Tibial artery (tissue), 4 donors: ENCODE results near the gene C22orf23.

Experiments used
- DNase-seq, 2 donors: peaks; one replicate each; pipeline ENCODE4 v3.0.0-alpha.2; 2019
- H3K27ac ChIP-seq, 2 donors: fragments of 200-600 bp; sonication (generic) in 1 of 2; 1 replicate in 1 of 2; 2 replicates in 1 of 2; pipeline ENCODE4 v1.5.1; 2018 to 2019; ENCODE audit warnings: mild to moderate bottlenecking in 1 of 2
- H3K27me3 ChIP-seq, 2 donors: fragments of 200-600 bp; sonication (generic) in 1 of 2; one replicate each; pipeline versions ENCODE4 v1.5.1 to v1.6.0; 2016 to 2019
- H3K36me3 ChIP-seq, 3 donors: fragments of 200-600 bp; sonication (generic) in 2 of 3; one replicate each; pipeline ENCODE4 v1.5.1; 2016 to 2019; ENCODE audit warnings: mild to moderate bottlenecking in 2 of 3
- H3K4me1 ChIP-seq, 4 donors: fragments of 200-600 bp; sonication (generic) in 2 of 4; 1 replicate in 3 of 4; 2 replicates in 1 of 4; pipeline ENCODE4 v1.5.1; 2016 to 2019
- H3K4me3 ChIP-seq, 2 donors: fragments of 200-600 bp; sonication (generic) in 1 of 2; 1 replicate in 1 of 2; 2 replicates in 1 of 2; pipeline ENCODE4 v1.5.1; 2018 to 2019; ENCODE audit warnings: mild to moderate bottlenecking in 2 of 2
- H3K9me3 ChIP-seq, 3 donors: fragments of 200-600 bp; sonication (generic) in 1 of 3; one replicate each; pipeline ENCODE4 v1.5.1; 2016 to 2019
- CTCF ChIP-seq, 2 experiments: fragments of 200-600 bp in 1 of 2; fragments of 450-650 bp in 1 of 2; IDR thresholded peaks; one replicate each; pipeline ENCODE4 v1.5.1; 2017 to 2019; ENCODE audit warnings: antibody characterized with exemption in 2 of 2, mild to moderate bottlenecking in 1 of 2, moderate library complexity in 1 of 2
- intact Hi-C: fragments of 100-400 bp; cut with DNase I; formaldehyde crosslinking; loops from one replicate; pipeline ENCODE4 v1.15.0; 2023; ENCODE audit warnings: low total_unique reads

Gene C22orf23

GRCh38 chr22:37924386-37925065 lies 28.9 kb downstream of the C22orf23 start:
- Histone ChIP-seq H3K27me3 (no peaks in the 10 kb centered on the region), H3K27ac (no peak overlapping the region), H3K9me3 (no peaks in the 10 kb centered on the region), H3K36me3 (peaks cover 46 to 97% (median 78%) of the 10 kb centered on the region in 3 donors), H3K4me1 (peaks cover 0 to under 1% (median 0%) of the 10 kb centered on the region in 4 donors), H3K4me3 (no peak overlapping the region)
- DNase-seq, result no peak
- TF ChIP-seq CTCF (IDR thresholded peaks at IDR 0.05), result no peak
- intact Hi-C loops, result no loop called here

- no peak overlapping the region for H3K4me3 ChIP-seq
- TF ChIP-seq CTCF (IDR thresholded peaks at IDR 0.05), result no peak
- H3K27ac ChIP-seq, result no peak overlapping the region
- H3K4me1 ChIP-seq, result no peaks in the 10 kb centered on the region
- H3K9me3 ChIP-seq, result no peaks in the 10 kb centered on the region
- DNase-seq, result no peak
- no peaks in the 10 kb centered on the region for H3K27me3 ChIP-seq
- intact Hi-C loops, result no loop called here
- H3K36me3 ChIP-seq, result peaks cover 52 to 97% (median 78%) of the 10 kb centered on the region in 3 donors
Measured at GRCh38 chr22:37923927-37924326, 29.5 kb downstream of the C22orf23 start.

- no peak overlapping the region for H3K27ac ChIP-seq
- no peaks in the 10 kb centered on the region for H3K4me1 ChIP-seq
- H3K36me3 ChIP-seq, result peaks cover 51 to 97% (median 78%) of the 10 kb centered on the region in 3 donors
- no peak overlapping the region for H3K4me3 ChIP-seq
- TF ChIP-seq CTCF (IDR thresholded peaks at IDR 0.05), result no peak
- intact Hi-C loops, result no loop called here
- no peaks in the 10 kb centered on the region for H3K27me3 ChIP-seq
- DNase-seq, result no peak
- no peaks in the 10 kb centered on the region for H3K9me3 ChIP-seq
Measured at GRCh38 chr22:37922191-37922590, 31.2 kb downstream of the C22orf23 start.

- TF ChIP-seq CTCF (IDR thresholded peaks at IDR 0.05), result no peak
- H3K36me3 ChIP-seq, result peaks cover 54 to 97% (median 78%) of the 10 kb centered on the region in 3 donors
- H3K4me1 ChIP-seq, result no peaks in the 10 kb centered on the region
- no peaks in the 10 kb centered on the region for H3K9me3 ChIP-seq
- no peaks in the 10 kb centered on the region for H3K27me3 ChIP-seq
- intact Hi-C loops, result no loop called here
- no peak for DNase-seq
- no peak overlapping the region for H3K4me3 ChIP-seq
- H3K27ac ChIP-seq, result no peak overlapping the region
Measured at GRCh38 chr22:37920126-37920525, 33.3 kb downstream of the C22orf23 start.

- peaks cover 59 to 97% (median 76%) of the 10 kb centered on the region in 3 donors for H3K36me3 ChIP-seq
- H3K27me3 ChIP-seq, result no peaks in the 10 kb centered on the region
- intact Hi-C loops, result no loop called here
- no peak overlapping the region for H3K27ac ChIP-seq
- TF ChIP-seq CTCF (IDR thresholded peaks at IDR 0.05), result no peak
- H3K4me1 ChIP-seq, result no peaks in the 10 kb centered on the region
- no peak overlapping the region for H3K4me3 ChIP-seq
- no peaks in the 10 kb centered on the region for H3K9me3 ChIP-seq
- DNase-seq, result no peak
Measured at GRCh38 chr22:37918580-37919270, 34.7 kb downstream of the C22orf23 start.
